CD4-positive, alpha-beta T cell treated with Interleukin-4 for 4 hours (primary cell): Measurements from ENCODE around the gene CD82.

Experiments
- DNase-seq: peaks from one replicate; pipeline ENCODE4 v3.0.0-alpha.2; 2020

Gene CD82

DNA sequence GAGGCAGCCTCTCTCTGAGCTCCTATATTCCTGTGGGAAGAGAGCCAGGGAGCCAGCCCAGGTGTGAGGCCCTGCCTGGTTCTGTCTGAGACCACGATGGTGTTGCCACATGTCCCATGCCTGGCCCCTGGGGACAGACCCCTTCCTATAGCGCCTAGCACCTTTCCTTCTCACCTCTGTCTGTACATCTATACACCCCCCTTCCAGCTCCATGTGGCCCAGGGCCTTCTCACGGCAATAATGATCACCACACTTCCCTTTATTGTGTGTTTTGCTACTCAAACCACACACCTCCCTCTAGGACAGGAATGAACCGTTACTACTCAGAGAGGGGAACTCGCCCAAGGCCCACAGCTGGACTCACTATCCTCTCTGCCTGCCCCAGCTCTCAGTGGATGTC is 12.8 kb downstream of the CD82 start:
- DNase-seq: no peak

DNA sequence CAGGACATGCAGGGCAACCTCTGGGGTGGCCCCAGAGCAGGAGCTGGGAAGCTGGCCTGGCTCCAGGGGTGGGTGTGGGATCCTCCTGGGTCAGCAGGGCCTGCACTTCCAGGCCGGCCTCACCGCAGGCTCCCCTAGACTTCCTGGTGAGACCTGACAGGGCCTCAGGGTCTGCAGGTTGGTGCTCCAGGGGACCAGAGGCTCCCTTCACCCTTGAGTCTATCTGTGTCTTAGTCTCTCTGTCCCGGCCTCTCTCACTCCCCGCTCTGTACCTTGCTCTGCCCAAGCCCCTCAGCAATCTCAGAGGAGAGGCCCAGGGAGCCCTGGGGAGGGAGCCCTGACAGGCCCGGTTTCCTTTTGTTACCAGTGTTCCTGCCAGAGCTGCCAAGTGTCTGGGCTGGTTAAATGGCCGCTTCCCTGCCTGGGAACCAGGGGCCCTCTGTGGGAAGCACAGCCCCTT is 13.9 kb downstream of the CD82 start:
- no peak for DNase-seq

DNA sequence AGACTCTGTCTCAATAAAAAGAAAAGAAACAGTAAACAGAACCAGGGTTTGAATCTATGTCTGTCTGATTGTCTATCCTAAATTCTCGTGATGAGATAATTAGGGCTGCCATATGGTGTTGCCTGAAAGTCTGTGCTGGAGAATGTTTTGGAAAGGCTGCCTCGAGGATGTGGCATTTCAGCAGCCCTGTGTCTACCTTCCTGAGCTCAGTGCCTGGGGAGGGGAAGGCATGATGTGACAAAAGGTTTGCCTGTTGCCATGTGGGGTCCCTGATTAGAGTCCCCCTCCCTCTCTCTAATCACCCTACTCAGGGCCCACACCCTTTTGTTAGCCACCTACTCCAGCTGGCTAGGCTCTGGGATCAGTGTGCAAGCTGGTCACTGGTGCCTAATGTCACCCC is 15.2 kb downstream of the CD82 start:
- DNase-seq: no peak

DNA sequence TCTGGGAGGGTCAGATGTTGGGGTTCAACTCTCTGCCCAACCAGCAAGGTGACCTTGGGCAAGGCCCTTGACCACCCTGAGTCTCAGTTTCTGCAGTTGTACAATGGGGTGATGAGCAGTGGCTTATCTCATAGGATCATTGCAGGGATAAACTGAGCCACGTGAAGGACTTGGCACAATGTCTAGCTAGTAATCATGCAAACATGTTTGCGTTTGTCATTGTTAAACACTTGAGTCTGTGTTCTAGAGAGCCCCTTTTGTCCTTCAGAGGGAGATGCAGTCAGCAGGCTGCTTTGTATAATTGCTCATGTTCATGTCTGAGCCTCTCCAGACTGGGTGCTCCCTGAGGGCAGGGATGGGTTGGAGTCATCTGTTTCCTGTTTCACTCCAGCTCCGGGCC is 15.8 kb downstream of the CD82 start:
- no peak for DNase-seq

DNA sequence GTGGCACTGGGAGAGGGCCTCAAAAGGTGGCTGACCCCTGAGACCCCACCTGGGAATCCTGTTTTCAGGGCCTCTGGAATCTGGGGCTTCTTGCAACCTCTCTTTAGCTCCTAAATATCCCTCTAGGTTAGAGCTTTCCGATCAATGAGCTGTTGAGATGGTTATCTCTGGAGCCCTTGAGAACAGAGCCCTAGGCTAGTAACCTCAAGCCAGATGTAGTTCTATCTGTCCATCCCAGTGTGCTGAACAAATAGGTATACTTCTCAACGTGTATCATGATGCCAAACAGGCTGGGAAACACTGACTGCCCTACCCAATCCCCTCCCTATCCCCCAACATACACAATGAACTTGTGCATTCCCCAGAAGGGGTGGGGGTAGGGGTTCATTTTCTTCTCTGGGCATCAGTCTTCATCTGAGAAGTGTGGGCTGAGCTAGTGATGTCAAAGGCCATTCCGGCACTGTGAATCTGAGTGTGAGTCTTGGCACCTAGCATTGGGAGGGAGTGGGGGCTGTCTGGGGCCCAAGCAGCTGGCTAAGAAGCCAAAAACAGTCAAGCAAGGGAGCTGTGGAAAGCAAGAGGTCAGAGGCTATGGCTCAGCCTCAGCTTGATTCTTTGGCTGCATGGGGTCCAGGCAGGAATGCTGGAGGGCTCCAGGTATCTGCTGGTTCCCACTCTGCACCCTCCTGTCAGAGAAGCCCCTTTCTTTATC is 17.3 kb downstream of the CD82 start:
- no peak for DNase-seq

DNA sequence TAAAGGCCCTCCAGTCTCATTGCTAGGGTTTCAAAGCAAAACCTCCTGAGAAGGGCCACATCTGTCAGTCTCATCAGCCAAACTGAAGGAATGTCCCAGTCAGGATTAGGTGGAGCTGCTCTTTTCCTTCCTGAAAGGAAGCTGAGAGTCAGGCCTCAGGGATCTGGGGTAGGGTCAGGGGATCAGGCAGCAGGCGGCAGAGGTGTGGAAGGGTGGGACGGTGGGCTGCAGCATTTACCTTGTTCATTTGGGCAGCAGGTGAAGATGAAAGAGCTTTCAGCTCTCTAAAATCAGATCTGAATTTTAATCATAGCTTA is 17.8 kb downstream of the CD82 start:
- no peak for DNase-seq

DNA sequence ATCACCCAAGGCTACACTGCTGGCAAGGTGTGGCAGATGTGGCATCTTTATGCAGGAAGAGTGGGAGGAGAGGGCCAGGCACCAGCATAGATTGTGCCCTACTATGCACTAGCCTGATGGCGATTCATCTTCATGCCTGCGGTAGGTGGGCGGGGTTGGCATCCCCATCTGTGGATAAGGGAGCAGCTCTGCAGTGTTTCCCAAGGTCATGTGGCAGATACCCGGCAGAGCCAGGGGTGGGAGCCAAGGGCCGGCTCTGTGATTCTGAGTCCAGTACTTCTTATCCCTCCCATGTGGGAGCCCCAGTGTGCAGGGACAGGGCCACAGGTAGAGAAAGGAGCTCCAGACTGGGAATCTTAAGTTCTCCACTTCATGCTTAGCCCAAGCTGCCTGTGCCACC is 20.0 kb downstream of the CD82 start:
- no peak for DNase-seq

DNA sequence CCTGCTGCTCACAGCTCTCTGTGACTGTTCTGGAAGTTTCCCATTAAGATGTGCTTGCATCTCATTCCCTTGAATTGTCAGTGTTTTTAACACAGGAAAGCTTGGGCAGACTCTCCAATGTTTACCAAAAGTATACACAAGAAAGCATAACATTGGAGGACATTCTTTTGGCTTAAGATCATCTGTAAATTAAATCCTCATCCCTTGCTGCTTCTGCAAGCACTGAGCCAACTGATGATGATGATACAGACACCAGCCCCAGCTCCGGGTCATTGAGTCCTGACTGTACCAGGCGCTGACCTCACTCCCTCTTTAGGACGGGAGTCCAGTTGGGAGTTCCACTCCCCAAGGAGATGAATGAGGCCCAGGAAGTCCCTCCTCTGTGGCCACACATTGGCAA is 23.8 kb downstream of the CD82 start:
- no peak for DNase-seq

DNA sequence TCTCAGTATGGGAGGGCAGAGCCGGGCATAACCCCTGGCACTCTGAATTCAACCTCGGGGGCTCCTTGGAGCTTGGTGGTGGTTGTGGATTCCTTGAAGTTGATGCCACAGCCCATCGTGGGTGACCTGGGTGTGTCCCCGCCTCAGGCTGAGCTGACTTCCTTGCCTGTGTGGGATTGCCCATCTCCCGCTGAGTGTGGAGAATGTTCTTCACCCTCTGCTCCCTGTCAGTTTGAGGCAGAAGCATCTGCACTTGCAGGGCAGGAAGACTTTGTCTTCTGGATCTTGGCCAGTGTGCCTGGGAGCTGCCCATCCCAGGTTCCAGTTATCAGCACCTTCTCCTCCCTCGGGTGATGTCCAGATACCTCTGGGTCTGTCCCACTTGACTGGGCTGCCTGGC is 25.3 kb downstream of the CD82 start:
- DNase-seq: no peak

DNA sequence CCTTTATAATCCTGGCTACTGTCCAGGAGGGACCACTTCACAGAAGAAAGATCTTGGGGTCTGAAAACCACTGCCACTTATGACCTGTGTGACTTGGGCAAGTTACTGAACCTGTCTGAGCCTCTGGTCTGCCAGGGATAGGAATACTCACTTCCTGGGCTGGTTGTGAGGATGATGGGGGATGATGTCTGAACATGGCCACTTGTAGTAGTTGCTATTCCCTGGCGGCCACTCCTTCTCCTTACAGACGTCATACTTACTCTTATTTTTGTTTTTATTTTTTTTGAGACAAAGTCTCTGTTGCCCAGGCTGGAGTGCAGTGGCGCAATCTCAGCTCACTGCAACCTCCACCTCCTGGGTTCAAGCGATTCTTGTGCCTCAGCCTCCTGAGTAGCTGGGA is 26.1 kb downstream of the CD82 start:
- no peak for DNase-seq

DNA sequence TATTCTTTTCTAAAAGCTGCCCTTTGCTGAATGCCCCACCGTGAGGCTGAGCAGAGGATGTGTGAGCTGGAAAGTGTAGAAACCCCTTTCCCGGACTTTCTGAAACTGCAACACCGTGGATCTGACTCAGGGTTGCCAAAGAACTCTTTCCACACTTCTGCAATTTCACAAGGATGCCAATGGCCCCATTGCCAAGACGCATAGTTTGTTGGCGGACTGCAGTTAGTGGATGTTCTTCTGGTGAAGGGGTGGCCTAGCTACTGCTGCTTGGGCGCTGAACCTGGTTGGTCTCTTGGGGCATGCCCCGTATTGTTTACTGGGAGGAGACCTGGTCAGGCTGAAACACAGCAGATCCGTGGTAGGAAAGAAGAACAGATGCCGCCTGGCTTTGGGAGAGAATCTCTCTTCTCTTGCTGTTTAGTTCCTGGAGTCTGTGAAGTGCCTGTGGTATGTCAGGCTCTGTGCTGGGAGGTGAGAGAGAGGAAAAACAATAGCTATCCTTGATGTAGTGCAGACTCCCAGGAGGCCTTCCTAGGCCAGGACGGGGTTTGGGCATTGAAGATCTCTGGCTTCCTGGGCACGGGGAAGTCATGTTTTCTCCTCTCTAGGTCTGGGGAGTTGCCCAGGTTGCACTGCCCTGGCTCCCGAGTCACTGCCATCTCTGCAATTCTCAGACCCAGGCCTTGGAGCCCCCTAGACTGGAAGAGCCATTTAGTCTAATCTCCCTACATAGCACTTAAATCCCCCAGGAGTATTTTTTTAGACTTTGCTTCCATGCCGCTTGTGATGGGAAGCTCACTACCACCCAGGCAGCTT is 26.9 kb downstream of the CD82 start:
- DNase-seq: no peak

DNA sequence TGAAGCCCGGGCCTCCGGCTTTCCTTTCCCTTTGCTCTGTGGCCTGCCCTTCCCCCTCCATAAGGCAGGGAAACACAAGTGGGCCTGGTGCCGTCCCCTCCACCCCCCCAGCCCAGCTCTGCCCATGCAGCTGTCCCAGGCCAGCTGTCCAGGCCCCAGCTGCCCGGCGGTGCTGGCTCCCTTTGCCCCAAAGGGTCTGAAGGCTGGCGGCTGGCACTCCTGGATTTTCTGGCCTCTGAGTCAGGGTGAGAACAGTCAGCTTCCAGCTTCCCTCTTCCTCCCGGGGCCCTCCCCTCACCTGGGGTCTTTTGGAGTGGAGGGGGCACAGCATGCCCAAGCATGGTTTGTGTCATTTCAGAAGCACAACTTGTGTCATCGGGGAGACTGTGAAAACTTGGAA is 27.8 kb downstream of the CD82 start:
- no peak for DNase-seq

DNA sequence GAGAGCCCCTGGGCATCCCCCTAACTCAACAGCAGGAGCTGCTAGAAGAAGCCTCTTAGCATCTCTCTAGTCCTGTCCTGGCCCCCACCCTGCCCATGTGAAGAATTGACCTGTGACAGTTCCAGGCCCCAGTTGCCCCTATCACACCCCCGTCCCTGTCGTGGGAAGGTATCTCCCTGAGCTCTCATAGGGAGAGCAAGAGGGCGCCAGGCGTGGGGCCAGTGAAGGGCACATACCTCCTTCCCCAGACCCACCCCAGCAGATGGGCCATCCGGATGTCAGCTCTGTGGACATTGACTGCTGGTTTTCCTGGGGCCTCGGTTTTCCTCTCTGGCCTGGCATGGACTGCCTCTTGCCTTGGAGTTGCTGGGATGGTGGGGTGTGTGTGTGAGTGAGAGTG is 29.5 kb downstream of the CD82 start:
- DNase-seq: no peak

DNA sequence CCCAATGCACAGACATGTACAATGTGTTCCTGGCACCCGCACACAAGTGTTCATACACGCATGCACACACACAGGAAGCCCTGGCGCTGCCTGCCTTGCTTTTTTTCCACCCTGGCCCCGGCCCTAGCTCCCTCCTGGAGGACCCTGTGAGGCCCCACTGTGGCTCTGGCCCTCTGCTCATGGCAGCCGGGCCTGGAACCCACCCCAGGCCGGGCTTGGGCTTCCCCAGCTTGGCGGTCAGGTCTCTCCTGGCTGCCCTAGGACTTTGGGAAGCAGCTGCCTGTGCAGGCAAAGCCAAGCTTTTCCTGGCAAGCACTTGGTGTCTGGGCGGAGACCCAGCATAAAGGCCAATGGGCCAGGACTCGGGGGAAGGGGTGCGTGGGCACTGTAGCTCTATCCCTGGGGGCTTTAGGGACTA is 30.5 kb downstream of the CD82 start:
- DNase-seq: no peak

DNA sequence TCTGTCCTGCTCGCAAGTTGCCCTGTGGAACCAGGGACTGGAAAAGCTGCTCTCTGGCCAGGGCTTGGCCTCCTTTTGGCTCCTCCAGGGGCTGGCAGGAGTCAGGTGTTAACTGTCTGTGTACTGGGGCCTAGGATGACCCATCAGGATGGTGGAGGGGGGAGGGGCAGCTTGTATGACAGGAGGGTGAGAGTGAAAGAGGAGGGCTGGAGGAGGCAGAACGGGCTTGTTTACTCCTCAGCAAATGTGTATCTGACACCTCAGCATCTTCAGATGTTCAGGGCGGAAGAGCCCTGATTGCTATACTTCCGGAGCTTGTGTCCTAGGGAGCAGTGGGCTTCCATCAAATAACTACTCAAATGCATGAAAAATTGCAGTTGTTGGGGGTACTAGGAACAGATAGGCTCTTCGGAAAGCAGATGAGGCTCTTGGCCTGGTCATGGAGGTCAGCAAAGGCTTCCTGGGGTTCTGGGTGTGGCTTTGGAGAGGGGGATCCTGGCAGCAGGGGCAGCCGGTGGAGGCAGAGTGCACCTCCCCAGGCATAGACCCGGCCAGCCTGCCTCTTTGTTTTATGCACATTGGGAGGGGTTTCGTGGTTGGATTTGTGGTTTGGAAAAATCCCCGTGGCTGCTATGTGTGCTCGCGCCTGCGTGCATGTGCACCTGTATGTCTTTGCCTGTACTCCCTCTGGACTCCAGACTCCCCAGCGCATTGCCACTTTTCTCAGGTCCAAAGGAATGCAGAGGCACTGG is 31.2 kb downstream of the CD82 start:
- peak; percentile 85 for DNase-seq

DNA sequence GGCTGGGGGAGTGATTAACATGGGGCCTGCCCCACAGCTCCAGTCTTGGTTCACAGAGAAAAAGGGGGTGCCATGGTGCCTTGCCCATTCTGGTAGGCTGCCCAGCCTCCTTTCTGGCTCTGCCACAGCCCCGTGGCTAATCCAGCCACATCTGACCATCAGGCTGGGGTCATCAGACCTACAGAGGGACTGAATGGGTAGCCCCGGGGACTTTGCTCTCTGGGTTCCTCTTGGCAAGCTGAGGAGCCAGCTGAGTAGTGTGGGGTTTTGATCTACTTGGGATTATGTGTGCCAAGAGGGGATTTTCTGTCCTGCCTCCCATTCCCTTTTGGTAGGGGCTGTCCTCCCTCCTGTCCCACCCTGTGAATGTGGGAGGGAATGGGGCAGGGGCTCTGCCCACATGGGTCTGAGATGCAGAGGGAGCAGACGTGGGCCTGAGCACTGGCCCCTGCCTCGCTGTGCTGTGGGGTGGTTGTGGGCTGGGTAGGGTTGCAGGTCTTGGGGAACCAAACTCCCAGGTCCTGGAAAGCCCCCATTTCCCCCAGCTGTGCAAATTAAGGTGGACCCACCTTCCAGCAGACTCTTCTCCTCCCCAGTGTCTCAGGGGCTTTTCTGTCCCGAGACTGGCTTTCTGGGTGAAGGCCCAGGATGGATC is 32.0 kb downstream of the CD82 start:
- DNase-seq: no peak

DNA sequence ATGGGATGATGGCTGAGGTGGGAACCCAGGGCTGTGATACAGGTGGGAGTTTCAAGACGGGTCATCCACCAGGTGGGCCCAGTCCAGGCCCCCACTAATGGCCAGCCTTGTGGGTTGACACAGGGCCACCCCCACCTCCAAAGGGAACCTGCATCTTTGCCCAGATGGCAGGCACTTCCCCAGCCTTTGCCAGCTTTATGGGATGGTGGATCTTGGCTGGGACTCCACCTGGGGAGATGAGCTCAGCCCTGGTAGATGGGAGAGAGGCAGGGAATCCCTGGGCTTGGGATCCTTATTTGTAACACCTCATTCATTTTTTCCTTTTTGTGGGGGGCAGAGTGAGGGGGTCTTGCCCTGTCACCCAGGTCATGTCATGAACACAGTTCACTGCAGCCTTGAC is 33.4 kb downstream of the CD82 start:
- DNase-seq: no peak

DNA sequence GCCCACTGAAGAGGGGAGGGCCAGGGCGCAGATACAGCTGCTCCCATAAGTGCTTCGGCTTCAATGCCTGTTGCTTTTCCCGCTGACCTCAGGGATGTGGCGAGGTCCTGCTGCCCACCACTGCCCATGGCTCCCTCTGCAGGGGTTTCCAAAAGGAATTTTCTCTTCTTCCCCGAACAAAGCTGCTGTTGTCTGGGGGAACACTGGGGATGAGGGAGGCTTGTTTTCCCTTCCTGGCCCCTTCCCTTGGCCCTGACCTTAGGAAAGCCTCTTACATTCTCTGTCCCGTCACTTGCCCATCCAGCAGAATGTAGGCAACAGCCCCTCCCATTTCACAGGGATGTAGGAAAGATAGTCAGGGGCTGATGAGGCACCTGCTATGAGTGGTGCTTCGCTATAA is 34.8 kb downstream of the CD82 start:
- no peak for DNase-seq

DNA sequence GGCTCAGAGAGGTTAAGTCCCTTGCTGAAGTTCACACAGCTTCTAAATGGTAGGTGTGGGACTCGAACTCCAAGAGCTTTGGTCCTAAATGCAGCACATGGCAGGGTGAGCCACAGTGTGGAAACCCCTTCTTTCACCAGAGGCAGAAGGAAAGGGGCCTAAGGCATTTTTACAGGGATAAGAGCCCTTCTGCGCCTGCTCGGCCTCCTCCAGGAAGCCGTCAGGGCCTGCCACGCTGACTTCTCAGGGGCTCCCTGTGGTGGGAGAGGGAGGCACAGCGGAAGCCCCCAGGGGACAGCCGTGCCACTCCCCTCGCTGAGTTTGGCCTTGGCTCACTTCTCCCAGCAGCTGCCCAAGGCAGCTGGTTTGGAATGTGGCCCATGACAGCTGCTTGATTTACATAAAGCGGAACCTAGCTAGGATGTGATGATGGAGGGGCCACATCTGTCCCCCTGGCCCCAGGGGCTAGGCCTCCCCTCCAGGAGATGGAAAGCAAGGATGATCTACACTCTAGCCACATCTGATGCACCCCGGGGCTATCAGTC is 35.4 kb downstream of the CD82 start:
- no peak for DNase-seq

DNA sequence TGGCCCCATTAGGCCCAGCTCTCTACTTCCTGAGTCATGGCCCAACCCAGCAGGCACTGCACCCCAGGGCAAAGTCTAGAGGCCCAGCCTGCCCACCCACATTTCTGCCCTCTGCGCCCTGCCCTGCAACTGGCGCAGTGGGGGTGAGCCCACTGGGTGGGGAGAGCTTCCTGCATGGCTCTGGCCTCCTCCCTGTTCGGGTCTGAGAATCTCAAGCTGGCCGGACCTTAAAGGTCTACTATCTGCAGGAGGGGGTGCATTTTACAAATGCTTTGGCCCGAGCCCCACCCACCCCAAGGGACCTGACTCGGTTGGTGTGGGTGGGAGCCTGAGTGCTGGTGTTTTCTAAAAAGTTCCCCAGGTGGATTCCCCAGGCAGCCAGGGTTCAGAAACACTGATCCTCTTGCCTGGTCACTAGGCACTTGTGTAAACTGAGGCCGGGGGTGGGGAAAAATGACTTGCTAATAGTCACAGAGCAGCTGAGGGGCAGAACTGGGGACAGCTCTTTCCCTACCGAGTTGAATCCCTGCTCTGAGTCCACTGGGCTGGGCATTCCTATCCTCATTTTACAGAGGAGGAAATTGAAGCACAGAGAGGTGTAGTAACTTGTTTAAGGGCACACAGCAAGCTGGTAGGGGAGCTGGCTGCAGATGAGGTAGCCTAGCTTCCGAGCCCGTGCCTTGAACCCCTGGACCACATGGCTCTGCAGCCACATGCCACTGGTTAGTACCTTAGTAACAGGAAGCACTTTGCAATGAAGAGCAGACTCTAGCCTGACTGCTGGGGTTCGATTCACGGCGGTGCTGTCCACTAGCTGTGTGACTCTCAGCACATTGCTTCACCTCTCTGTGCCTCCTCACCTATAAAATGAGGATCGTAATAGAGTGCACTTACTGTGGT is 36.3 kb downstream of the CD82 start:
- no peak for DNase-seq

DNA sequence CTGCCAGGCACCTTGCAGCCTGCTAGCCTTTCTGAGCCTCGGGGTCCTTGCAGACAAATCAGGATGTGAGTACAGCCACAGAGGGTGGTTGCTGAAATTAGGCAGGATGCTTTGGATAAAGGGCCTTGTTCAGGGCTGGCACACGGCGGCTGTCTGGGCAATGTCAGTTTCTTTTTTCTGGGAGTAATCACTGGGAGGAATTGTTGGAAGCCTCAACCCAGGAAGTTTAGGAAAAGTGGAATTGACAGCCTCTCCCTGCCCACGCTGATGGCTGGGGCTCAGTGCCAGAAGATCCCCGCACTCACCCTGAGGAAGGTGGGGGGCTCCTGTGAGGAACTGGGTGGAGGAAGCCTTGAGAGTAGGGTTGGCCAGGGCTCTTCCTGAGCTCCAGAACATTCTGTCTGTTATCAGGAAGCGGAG is 37.4 kb downstream of the CD82 start:
- DNase-seq: no peak

DNA sequence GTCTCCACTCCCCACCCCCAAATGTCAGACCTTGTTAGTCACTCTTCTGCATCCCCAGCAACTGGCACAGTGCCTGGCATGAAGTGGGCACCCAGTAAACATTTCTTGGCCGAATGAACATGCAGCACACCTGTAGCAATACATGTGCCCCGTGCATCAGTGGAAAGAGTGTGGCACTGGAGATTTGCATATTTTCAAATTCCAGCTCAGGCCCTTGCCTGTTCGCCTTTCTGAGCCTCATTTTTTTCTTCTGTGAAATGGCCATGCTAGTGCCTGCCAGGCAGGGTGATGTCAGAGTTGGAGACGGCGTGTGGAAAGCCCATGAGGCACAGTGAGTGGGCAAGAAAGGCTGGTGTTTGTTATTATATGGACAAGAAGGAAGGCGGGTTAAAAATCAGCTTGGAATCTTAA is 38.7 kb downstream of the CD82 start:
- DNase-seq: no peak
